ENCODE results near the gene ARRDC3.
A peak's percentile ranks its signal among the peaks of the same experiment; 100 is the strongest.

Gene ARRDC3

DNA sequence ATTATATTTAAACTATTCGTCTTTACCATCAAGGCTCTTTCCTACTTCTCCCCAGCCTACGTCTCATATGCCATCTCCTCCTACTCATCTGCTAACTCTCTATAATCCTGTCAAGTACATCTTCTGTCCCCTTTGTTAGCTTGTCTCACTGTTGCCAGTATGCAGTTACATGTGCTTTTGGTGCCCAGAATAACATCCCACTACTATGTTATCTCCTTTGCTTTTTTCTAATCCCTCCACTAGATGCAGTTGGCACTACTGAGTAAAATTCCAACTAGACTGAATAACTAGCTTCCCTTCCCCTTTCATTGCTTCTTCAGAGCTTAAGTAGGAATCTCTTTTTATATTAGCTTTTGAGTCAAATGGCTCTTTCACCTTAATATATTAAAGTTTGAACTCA is 3.0 kb upstream of the ARRDC3 start:
- TF ChIP-seq FOXP2 (optimal IDR thresholded peaks at IDR 0.05; ENCODE audit: borderline replicate concordance, extremely low read depth, extremely low read length, insufficient read depth) (no peak), POLR2AphosphoS5 (IDR thresholded peaks at IDR 0.05; ENCODE audit: low read depth, low read length) (no peak), SIN3A (IDR thresholded peaks at IDR 0.05; ENCODE audit: borderline replicate concordance, insufficient read depth, low read length) (no peak), TAF1 (IDR thresholded peaks at IDR 0.05; ENCODE audit: borderline replicate concordance, insufficient read depth, low read length) (no peak)
- TF ChIP-seq, protein P1, sequence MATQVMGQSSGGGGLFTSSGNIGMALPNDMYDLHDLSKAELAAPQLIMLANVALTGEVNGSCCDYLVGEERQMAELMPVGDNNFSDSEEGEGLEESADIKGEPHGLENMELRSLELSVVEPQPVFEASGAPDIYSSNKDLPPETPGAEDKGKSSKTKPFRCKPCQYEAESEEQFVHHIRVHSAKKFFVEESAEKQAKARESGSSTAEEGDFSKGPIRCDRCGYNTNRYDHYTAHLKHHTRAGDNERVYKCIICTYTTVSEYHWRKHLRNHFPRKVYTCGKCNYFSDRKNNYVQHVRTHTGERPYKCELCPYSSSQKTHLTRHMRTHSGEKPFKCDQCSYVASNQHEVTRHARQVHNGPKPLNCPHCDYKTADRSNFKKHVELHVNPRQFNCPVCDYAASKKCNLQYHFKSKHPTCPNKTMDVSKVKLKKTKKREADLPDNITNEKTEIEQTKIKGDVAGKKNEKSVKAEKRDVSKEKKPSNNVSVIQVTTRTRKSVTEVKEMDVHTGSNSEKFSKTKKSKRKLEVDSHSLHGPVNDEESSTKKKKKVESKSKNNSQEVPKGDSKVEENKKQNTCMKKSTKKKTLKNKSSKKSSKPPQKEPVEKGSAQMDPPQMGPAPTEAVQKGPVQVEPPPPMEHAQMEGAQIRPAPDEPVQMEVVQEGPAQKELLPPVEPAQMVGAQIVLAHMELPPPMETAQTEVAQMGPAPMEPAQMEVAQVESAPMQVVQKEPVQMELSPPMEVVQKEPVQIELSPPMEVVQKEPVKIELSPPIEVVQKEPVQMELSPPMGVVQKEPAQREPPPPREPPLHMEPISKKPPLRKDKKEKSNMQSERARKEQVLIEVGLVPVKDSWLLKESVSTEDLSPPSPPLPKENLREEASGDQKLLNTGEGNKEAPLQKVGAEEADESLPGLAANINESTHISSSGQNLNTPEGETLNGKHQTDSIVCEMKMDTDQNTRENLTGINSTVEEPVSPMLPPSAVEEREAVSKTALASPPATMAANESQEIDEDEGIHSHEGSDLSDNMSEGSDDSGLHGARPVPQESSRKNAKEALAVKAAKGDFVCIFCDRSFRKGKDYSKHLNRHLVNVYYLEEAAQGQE (IDR thresholded peaks at IDR 0.05; ENCODE audit: insufficient read depth in 1 of 2, low read depth in 2 of 2, low read length in 2 of 2): no peak

DNA sequence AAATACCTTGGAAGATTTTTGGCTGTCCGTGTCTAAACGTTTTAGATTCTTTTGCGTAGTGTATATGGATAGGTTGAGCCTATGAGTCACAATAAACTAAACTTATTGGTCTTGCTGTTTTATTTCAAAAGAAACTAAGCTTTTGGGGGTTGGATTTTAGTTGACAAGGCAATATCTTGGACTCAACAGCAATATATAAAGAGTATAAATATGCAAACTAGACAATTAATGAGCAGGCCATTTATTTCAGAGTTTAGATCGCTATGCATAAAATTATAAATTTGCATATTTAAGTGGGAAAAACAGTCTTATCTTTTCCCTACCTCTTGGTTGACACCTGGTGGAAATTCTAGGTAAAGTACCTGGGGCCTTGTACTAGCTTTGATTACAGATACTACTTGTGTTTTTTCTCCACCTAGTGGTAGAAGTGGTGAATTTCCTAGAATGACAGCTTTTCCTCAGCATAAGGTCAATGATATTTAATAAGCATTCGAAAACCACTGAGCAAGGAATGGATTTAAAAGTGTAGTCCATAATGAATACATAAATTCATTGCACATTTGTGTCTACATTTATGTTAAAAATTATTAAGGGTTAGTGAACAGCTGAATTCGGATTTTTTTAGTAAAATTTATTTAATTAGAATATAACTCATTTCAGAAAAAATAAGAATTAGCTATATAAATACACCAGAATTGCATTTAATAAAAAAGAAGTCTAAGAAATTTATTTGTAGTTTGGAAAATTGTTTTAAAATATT is 1.7 kb upstream of the ARRDC3 start:
- no peak for TF ChIP-seq TAF1 (IDR thresholded peaks at IDR 0.05; ENCODE audit: borderline replicate concordance, insufficient read depth, low read length)
- TF ChIP-seq SIN3A (IDR thresholded peaks at IDR 0.05; ENCODE audit: borderline replicate concordance, insufficient read depth, low read length): no peak
- TF ChIP-seq FOXP2 (optimal IDR thresholded peaks at IDR 0.05; ENCODE audit: borderline replicate concordance, extremely low read depth, extremely low read length, insufficient read depth): no peak
- no peak for TF ChIP-seq POLR2AphosphoS5 (IDR thresholded peaks at IDR 0.05; ENCODE audit: low read depth, low read length)

DNA sequence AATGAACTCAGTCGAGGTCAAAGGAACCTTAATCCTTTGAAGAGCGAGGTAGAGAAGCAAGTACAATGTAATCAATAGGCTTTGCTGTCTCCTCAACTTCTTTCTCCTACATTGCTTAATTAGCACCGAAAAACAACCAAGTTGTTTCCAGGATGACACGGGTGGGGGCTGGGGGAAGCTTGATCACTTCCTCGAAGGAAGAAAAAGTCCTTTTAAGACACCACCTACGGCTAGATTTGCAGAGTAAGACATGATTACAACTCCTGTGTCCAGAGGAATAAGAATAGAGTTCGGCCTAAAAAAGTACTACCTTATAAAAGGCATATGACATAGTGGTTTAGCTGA is 811 bp upstream of the ARRDC3 start:
- no peak for TF ChIP-seq SIN3A (IDR thresholded peaks at IDR 0.05; ENCODE audit: borderline replicate concordance, insufficient read depth, low read length)
- TF ChIP-seq FOXP2 (optimal IDR thresholded peaks at IDR 0.05; ENCODE audit: borderline replicate concordance, extremely low read depth, extremely low read length, insufficient read depth): no peak
- no peak for TF ChIP-seq TAF1 (IDR thresholded peaks at IDR 0.05; ENCODE audit: borderline replicate concordance, insufficient read depth, low read length)

DNA sequence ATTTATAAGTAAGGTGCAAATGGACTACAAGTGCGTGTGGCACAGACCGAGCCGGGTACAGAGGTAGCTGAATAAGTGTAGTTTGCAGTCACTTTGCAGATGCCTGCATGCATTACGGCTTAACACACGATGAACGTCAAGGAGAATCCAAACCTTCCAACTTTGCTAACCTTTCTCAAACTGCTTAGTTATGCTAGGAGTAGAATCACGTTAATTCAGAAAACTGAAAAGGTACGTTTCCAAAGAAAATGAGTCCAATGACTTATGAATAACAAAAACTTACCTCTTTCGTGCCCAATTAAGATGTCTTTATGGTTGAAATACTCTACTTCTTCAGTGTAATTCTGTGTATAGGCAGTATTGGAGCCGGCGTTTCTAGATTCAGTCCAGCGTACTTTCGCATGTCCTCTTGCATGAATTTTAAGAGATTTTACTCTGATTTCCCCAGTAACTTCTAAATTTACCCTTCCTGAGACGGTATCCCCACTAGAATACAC is 539 bp downstream of the ARRDC3 start:
- TF ChIP-seq FOXP2 (optimal IDR thresholded peaks at IDR 0.05; ENCODE audit: borderline replicate concordance, extremely low read depth, extremely low read length, insufficient read depth) (no peak), SIN3A (IDR thresholded peaks at IDR 0.05; ENCODE audit: borderline replicate concordance, insufficient read depth, low read length) (0 out of 2 replicates have a peak, but pooled peaks have one; percentile 7)

DNA sequence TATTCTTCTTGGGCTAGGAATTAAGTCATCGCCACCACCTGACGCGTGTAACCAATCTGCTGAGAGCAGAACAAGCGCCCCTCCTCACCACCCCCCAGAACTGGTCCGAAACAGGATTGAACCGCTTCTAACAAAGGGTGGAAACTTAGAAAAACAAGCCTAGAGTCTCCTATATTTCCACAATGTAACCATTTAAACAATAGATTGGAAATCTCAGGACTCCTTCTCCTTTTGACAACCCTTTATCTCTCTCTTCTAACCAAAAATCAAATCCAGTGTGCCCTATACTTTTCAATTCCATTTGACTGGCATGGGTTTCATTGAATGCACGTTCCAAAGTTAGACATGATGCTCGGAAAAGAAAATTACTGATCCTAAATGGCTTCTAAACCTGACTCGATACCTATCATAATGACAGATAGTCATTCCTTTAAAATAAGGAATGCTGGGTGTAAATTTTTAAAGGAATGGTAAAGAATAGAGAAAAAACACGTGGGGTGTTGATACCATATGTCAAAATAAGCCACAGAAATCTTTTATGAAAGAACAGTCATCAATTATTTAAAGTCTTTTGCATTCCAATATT is 1.2 kb downstream of the ARRDC3 start:
- TF ChIP-seq SIN3A (IDR thresholded peaks at IDR 0.05; ENCODE audit: borderline replicate concordance, insufficient read depth, low read length): peak; percentile 71
- TF ChIP-seq POLR2AphosphoS5 (IDR thresholded peaks at IDR 0.05; ENCODE audit: low read depth, low read length): no peak; the same call in 1 of the 2 replicates

DNA sequence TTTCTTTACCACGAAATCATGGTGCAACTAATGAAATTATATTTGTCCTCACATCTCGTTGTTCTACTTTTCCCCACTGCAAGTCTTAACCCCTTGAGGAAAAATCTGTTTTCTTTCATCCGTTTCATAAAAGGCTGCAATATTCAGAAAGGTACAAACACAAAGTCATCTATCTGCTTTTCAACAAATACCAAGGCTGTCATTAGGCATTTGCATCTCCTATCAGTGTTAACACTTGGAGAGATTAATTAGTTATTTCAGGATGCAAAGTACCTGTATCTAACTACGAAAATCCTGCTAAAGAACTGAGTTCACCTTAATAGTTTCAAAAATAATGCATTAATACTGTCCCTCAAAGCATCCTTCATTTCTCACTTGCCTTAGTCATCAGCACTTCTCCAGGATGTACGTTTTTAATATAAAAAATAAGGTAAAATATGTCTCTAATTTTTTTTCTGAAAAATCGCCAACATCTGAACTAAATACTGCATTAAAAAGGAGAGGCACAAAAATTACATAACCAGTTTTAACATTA is 1.8 kb downstream of the ARRDC3 start:
- TF ChIP-seq POLR2AphosphoS5 (IDR thresholded peaks at IDR 0.05; ENCODE audit: low read depth, low read length) (no peak), SIN3A (IDR thresholded peaks at IDR 0.05; ENCODE audit: borderline replicate concordance, insufficient read depth, low read length) (no peak), FOXP2 (optimal IDR thresholded peaks at IDR 0.05; ENCODE audit: borderline replicate concordance, extremely low read depth, extremely low read length, insufficient read depth) (no peak), TAF1 (IDR thresholded peaks at IDR 0.05; ENCODE audit: borderline replicate concordance, insufficient read depth, low read length) (no peak)
- TF ChIP-seq, protein P1 (IDR thresholded peaks at IDR 0.05; ENCODE audit: insufficient read depth in 1 of 2, low read depth in 2 of 2, low read length in 2 of 2): no peak

DNA sequence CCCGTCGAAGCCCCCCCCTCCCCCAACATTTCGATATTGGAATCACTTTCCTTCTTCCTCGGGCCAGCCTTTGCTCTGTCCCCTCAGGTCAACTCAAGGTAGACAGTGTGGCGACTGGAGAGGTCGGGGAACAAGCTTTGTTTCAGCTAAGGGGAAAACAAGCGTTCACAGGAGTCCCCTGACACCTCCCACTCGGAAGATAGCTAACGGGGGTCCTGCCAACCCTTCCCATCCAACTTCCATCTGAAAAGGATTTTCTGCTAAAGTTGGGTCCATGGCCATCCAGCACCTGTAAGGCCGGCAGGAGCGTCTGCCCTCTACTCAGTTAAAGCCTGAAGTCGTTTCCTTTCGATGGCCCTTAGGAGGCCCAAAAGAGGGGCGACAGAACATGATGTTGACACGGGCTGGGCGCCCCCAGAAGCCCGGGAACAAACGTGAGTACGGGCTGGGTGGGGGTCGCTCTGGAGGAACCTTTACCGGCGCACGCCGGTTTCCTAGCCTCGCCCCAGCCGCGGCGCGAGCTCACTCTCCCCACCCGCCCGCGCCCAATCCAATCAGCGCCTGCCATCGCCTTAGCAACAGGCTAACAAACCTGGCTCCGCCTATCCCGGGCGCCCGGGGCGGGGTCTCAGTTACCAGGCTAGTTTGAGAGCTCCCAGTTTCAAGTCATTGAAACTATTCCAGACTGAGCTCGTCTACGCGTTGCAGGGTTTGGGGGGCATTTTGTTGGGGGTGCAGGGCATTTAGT is 2.5 kb downstream of the ARRDC3 start:
- TF ChIP-seq TAF1 (IDR thresholded peaks at IDR 0.05; ENCODE audit: borderline replicate concordance, insufficient read depth, low read length) (peak; percentile 43; the same call in 1 of the 2 replicates), SIN3A (IDR thresholded peaks at IDR 0.05; ENCODE audit: borderline replicate concordance, insufficient read depth, low read length) (no peak), FOXP2 (optimal IDR thresholded peaks at IDR 0.05; ENCODE audit: borderline replicate concordance, extremely low read depth, extremely low read length, insufficient read depth) (no peak), POLR2AphosphoS5 (IDR thresholded peaks at IDR 0.05; ENCODE audit: low read depth, low read length) (peak; percentile 95)
- TF ChIP-seq, protein P1 (IDR thresholded peaks at IDR 0.05; ENCODE audit: insufficient read depth in 1 of 2, low read depth in 2 of 2, low read length in 2 of 2): 0 out of 4 replicates have a peak, but pooled peaks of 1 of the 2 experiments have one; percentile 36
